ENCODE measurements around the gene PRKCH.
A peak's percentile ranks its signal among the peaks of the same experiment; 100 is the strongest.

The PRKCH gene

DNA sequence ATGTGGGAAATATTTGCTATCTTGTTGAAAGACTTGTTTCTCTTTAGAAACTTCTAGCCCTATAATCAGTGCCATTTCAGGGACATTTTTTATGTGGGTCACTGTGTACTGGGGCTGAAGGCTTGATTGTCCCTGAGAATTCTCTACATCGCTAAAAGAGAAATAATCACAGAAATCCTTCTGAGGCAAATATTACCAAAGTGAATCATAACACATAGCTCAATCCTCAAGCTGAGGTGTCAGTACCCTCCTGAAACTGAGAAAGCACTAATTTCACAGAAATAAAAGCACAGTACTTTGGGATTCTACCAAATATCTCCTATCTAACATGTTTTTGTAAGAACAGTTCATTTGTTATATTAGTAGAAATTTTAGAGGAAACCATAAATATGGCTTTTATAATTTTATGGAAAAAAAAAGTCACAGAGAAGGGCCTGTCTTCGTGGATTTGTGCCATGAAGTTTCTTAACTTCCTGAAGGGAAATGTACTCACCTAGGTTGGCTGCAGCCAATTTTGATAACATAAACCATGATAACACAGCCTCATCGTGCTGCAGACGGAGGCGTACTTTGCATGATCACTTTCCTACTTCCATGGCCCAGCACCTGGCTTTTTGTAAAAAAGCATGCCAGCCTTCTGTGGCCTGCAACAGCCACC is 210.2 kb downstream of the PRKCH start:
- no peak for DNase-seq (ENCODE audit: low read depth in 2 of 2)

DNA sequence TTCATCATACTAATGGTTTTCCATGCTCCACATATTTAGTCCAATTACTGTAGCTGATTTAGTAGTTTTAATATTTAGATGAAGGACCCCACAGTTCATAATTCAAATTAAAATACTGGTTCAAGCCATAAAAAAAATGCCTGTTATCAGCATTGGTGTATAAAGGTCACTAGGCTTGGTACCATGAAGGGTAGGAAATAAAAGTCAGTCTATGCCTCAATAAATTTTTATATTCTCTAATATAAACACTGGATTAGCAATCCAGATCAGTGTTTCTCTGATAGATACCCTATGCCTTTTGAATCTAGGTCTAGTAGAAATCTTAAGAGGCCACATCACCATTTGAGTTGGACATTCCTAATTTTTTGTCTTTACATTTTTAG is 210.7 kb downstream of the PRKCH start:
- no peak for DNase-seq (ENCODE audit: low read depth in 2 of 2)

DNA sequence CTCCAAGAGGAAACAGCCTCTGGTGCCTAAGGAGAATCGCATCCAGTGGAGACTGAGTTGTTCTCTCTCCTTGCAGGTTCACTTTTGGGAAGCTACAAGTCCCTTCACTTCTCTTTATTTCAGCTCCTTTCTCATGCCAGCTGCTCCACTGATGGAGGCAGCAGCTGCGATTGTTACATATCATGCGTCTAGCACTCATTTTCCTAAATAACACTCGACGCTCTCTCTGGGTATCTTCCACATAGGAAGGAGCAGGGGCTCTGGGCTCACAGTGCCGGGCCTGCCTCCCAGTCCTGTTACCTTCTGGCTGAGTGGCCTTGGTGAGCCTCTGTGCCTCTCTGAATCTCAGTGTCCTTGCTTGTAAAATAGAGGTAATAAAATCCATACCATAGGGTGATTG is 211.4 kb downstream of the PRKCH start:
- no peak for DNase-seq (ENCODE audit: low read depth in 2 of 2)

DNA sequence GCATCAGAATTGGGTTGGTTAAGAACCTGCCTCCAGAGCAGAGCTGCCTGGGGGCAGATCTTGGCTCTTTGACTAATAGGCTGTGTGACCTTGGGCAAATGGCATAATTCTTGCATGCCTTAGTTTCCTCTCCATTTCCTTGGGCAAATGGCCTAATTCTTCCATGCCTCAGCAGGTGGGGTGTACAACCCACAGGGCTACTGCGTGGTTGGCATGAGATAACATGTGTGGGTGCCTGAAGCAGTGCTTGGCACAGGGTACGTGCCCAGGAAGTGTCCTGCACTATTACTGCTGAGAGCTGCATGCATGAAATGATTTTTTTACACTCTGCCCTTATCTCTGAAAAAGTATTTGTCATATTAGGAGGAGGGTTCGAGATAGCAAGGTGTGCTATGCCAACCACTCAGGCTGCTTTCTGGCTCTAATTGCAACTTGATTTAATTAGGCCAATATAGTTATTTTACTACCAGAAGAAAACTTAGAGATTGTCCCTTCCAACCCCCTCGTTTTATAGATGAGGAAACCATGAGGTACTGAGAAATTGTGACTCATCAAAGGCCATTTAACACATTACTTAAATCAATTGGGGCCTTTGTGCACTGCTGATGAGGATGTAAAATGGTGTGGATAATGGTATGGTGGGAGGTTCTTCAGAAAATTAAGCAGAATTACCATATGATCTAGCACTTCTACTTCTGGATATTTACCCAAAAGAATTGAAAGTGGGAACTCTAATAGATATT is 212.3 kb downstream of the PRKCH start:
- no peak for DNase-seq (ENCODE audit: low read depth in 2 of 2)

DNA sequence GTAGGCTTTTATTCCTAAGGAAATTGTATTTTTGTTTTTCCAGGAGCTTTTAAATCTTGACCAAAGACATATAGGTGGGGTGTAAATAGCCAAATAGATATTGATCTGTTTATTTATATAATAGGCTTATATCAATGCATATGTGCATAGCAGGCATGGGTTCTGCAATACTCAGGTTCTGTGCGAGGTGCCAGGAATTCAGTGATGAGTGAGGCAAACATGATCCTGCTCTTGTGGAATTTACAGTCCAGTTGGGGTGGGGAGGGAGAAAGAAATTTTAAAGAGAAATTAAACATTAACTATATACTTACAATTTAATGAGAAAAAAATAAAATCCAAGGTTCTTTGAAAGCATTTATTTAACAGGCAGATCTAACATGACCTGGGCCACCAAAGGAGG is 213.7 kb downstream of the PRKCH start:
- no peak for DNase-seq (ENCODE audit: low read depth in 2 of 2)

DNA sequence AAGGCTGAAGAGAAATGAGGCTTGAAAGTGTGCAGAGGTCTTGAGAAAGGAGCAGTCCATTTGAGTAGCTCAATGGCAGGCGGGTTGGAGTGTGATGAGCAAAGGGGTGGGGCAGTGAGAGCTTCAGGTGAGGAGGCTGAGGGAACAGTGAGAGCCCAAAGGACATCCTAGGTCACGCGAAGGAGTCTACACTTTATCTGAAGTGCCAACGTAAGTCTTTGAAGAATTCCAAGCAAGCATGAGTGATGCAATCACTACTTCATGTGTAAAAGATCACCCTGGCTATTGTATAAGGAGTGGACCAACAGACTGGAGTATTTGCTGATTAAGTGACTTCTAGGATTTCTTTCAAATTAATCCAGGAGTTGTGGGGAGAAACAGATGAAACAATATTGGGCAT is 214.1 kb downstream of the PRKCH start:
- no peak for DNase-seq (ENCODE audit: low read depth in 2 of 2)

DNA sequence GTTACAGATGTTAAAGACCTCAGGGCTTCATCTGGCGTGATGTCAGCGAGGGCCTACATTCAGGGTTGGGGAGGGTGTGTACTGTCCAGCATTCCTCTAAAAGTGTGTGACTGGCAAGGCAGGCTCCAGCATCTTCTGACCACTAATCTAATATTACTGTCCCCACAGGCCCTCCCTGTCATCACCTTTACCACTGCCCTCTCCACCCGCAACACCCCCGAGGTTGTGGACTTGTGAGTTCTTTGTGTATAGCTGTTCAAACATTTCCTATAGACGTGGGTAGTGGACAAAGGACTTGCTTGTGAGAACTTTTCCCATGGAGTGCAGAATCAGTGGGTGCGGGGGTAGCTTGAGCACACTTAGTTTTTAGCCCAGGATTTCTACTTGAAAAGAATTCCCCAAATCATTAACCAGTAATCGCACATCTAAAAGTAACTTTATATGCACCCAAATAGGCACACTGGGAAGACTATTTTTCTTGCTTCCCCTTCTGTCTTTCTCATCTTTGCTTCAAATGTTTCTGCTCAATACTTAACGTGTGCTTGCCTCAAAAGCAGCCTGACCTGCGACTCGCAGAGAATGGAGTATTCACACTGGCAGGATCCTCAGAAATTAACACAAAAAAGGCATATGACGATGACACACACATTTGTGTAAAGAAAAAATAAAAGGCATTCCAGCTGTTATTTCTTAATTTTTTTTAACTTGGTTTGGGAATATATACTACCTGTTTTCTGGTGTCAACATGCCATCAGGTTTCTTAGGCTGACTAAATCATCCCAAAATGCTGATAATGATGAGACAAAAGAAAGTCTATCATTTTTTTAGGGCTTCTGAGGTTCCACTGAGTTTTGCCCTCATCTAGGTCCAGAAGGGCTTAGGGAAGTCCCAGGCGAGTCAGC is 215.5 kb downstream of the PRKCH start:
- DNase-seq (ENCODE audit: low read depth in 2 of 2), result no peak

DNA sequence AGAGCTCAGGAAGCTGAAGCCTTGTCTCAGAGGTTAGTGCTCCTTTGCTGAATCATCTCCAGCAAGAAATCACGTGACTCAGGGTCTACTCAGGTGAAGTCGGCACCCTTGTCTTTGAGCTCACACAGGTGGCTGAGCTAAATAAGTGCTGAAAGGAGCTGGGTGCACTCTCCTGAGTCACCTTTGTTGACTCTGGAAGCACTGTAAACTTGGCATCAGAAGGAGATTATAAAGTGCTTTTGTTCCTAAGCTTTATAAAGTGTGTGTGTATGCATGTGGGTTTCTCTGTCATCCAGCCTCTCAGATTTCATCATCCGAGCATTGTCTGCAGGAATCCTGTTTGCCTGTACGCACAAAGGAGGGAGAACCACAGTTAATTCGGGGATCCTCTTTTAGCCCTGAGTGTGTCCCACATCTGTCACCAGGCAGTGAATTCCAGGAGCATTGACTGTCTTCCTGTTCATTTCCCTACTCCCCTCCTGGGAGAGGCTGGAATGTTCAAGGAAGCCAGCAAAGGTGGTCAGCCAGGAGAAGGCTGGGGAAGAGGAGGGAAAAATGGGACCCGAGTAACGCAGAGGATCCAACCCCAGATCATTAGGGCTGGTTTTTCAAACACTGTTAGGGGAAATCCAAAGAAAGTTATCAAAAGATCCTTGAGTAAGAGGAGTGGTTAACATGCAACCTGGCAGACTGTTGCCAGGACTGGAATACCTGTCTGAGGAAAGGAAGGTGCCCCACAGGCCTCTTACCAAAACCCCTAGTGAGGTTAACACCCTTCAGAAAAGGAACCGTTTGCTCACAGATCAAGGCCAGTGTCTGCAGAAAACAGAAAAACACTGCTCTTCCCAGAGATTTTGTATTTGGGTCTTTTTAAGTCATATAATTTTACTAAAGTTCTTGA is 216.4 kb downstream of the PRKCH start:
- DNase-seq (ENCODE audit: low read depth in 2 of 2), result peak in 1 of 2 experiments; percentile 22

DNA sequence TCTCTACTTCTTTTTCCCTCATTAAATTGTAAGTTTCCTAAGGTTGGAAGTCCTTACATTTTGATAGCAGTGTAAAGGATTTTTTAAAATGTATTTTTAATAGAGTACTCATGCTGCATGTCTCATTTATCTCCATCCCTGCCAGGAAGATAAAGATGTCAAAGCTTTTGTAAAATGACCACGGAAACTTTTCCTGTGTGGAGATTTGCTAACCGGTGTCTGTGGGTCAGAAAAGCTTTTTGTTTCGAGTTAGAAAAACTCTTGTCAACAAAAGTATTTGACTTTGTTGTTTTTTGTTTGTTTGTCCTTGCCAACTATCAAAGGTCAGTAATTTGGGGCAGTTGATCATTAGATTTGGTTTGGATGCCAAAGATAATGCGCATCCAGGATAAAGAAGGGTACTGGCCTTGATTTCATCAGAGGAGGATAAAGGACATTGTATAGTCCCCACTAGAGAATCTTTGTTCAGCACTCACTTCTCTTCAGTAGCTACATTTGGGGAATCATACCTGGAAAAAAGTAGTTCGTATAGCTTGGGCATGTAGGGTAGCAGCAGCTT is 217.2 kb downstream of the PRKCH start:
- no peak for DNase-seq (ENCODE audit: low read depth in 2 of 2)

DNA sequence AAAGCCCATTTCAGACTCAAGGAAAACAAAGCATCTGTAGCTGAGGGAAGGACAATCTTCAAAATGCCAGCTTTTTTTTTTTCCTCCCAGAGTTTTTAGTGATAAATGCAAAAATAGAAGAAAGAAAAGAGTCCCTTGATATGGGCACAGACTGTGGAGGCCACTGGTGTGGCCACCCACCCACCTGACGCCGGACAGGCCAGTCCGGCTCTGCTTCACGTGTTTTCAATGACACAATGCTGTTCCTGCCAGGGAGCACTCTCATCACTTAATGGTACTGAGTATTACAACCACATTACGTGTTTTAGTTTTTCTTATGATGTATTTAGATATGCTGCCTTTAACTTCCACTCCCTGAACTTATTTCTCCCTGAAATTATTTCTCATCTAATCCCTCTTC is 218.3 kb downstream of the PRKCH start:
- no peak for DNase-seq (ENCODE audit: low read depth in 2 of 2)

DNA sequence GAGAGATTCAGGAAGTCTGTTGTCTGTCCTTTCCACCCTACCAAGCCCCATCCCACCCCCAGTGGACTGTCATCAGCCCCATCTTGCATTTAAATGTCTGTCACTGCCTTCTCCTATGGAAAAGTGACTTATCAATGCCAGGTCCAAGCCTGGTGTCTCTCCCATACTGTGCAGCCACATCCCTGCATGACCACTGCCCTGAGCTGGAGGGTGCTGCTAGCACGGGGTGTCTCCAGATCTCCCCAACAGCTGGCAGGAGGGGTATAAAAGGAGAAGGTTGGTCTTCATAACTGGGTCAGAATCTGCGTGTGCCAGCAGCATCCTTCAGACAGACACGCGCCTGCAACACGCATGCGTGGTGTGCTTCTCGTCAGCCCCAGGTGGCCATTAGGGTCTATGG is 219.6 kb downstream of the PRKCH start:
- DNase-seq (ENCODE audit: low read depth in 2 of 2), result no peak

DNA sequence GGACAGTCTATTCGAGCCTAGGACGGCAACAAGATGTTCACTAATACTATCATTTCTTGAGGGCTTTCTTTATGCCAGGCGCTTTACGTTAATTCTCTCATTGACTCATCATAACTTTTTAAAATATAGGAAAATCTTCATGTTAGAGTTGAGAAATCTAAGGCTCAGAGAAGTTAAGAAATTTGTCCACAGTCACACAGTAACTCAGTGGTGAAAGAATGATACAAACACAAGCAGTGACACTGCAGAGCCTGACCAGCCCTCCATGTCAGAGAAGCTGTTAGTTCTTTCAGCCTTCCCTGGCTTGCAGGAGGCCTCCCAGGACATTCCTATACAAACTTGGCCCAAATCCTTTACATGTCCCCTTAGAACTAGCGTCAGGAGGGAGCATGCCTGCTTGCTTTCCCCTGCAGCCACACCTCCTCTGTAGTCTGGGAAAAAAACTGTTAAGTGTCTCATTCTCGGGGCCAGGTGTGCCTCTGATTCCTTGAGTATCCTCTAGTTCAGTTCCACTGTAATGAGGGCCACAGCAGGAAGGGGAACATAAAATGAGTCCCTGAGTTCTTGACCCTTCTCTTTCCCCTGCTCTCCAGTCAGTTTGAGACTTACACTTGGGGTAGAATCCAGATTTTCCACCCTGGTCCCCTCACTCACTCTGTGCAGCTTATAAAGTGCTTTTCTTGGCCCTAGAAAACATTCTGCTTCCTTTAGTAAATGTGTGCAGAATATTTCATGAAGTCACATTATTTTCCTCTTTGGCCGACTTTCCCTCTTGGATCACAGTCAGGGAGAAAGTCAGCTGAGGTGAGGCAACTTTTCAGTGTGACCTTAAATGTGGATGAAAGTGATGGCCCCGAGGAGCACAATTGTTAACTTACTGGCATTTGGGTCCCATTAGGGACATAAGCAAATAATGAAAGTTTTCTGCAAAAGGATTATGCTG is 221.7 kb downstream of the PRKCH start:
- no peak for DNase-seq (ENCODE audit: low read depth in 2 of 2)

DNA sequence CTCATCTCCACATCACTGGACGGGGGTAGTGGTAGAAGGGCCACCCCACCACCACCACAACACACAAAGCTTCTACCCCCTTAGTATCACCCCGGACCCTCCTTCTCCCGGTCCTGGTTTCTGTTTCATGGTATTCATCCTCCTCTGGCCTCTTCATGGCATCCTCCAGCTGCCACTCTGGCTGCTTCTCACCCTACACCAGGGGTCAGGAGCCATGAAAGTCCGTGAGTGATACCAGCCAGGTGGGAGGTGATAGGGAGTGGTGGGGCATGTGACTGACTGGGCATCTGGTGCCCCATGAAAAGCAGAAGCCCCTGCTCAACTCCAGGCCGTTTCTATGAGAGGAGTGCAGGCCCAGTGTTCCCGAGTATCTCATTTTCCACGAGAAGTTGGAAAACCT is 222.6 kb downstream of the PRKCH start:
- no peak for DNase-seq (ENCODE audit: low read depth in 2 of 2)

DNA sequence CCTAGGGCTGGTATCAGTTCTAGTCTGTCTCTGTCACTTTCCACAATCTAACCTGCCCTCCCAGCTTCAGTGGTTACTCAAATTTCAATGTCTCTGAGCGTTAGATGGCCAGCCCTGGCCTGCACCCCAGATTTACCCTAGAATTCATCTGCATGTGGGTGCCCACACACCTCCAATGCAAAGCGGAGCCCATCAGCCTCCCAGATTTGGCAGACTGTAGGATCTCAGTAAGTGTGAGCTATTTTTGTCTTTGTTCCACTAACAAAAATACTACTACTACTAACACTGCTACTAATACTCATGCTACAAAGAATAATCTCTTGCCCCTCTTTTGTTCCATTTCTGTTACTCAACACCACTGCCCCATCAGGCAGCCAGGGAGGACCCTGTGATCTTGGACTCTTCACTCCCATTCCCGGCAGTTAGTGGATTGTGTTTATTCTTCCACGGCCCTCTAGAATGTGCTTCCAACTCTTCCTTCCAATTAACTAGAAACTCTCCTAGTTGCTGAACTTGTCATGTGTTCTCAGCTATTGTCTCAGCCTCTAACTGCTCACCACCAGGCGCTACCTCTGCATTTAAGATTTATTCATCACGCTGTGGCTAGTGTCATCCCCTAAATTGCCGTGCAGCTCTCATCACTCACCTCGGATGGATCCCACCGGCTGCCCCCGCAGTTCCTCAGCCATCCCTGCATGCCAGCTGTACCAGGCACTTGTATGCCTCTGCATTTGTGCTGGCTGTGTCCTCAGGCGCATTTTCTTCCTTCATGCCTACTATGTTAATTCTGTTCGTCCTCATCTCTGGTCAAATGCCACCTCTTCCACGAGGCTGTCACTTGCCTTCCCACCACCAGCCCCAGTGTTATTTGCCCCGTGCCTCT is 223.3 kb downstream of the PRKCH start:
- DNase-seq (ENCODE audit: low read depth in 2 of 2), result no peak

DNA sequence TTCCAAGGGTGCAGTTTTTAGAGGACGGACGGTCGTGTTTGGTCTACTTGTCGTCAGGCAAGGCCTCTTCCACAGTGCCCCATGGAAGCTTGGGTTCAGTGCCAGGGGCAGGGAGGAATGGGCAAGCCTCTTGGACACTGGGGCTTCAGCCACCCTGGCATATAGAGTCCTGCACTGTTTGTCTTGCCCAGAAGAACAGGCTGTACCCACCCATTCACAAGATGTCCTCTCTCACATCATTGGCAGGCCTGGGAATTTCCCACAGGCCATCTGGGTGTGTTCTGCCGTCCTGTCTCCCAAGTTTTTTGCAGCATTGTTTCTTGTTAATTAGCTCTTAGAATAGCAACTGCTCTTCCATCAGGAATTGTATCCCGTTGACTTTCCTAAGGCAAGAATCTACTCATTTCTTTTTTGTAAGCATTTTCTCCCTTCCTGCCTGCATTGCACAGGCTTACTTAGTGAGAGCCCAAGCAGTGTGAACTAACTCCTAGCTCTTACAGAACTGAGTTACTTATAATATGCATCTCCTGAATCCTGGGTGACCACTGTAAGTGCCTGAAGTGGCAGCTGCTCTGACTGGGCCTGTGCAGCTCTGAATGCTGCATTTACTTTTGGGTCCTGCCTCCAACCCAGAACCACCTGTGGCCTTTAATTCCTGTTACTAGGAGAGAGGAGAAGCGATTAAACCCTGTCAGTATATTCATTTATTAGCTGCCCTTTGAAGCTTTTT is 224.5 kb downstream of the PRKCH start:
- DNase-seq (ENCODE audit: low read depth in 2 of 2), result no peak

DNA sequence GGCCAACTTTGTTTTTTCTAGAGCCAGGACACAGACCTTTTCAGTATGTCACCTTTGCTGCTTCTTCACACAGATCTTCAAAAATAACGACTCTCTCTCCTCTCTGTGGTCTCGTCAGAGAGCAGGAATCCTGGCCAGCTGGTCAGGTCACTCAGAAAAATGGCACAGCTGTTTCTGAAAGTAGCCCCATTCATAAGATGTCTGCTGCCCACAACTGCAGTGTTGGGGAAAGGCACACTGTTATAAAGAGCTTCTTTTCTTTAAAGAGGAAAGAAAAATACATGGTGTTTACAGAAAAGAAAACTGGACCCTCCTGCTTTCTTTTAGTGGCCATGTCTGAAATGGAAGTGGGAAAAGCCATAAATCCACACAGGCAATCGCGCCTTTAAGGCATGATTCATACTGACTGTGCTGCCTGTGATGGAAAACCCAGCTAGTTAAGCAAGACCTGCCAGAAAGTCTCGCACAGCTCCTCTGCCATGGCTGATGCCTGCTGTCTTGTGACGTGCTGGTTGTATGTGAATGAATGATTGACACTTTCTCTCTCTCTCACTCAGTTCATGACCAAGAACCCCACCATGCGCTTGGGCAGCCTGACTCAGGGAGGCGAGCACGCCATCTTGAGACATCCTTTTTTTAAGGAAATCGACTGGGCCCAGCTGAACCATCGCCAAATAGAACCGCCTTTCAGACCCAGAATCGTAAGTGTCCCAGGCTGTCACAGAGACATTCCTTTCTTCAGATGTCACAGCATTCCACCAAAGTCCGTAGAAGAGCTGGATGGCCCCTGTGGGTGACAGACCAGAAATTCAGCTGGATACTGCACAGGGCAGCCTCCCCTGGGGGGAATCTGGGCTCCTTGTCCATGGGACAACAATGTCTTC is 226.0 kb downstream of the PRKCH start:
- no peak for DNase-seq (ENCODE audit: low read depth in 2 of 2)

DNA sequence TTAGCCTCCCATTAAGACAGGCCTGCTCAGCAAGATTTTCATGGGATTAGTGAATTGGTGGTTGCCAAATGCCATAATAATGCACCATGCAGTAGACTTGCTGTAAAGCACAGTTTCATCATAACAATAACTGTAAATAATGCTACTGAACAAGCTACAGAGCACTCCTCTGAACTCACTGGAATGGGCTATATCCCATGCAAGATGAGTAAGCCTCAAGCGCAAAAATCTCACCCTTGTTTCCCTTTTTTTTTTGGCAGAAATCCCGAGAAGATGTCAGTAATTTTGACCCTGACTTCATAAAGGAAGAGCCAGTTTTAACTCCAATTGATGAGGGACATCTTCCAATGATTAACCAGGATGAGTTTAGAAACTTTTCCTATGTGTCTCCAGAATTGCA is 228.0 kb downstream of the PRKCH start:
- no peak for DNase-seq (ENCODE audit: low read depth in 2 of 2)
